GM15510 (cell line): ENCODE results near the gene ASPHD1.

Experiments
- POLR2A ChIP-seq: IDR thresholded peaks from 3 replicates; pipeline ENCODE4 v1.6.1; 2011; ENCODE audit warnings: borderline replicate concordance; ENCODE audit not compliant: insufficient read length; ENCODE audit errors: extremely low read depth

ASPHD1 gene

GRCh38 chr16:29871822-29872546 is 28.3 kb upstream of the ASPHD1 start:
- no peak for TF ChIP-seq POLR2A

DNA sequence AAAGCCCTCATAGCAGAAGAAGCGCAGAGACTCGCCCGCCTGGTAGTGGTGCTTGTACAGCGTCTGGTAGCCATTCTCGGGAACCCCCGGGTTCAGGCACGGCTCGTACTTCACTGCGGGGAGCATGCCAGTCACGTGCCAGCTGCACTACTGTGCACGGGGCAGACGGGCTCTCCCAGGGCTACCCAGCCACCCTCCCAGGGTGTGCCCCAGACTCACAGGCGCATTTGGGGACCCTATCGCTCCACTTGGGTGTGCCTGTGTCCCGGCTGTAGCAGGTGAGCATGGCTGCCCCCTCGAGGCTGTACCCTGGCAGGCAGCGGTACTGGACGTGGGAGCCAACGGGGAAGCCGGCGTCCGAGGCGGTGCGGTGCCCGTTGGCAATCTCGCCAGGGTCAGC is 27.0 kb upstream of the ASPHD1 start:
- TF ChIP-seq POLR2A: no peak

DNA sequence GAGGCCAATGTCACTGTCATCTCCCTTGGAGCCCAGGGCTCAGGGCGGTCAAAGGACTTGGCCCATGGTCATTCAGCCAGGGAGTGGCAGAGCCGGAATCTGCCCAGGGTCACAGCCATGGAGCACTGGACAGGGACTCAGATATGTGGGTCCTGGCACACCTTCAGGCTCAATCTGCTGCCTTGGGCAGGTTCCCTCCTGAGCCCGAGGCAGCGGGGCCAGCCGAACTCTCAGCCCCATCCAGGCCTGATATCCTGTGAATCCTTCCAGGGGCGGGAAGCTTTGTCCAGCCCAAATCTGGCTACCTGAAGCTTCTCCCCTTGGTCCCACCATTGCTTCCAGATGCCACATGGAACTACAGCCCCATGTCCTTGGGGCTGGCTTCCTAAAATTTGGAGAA is 25.1 kb upstream of the ASPHD1 start:
- no peak for TF ChIP-seq POLR2A

DNA sequence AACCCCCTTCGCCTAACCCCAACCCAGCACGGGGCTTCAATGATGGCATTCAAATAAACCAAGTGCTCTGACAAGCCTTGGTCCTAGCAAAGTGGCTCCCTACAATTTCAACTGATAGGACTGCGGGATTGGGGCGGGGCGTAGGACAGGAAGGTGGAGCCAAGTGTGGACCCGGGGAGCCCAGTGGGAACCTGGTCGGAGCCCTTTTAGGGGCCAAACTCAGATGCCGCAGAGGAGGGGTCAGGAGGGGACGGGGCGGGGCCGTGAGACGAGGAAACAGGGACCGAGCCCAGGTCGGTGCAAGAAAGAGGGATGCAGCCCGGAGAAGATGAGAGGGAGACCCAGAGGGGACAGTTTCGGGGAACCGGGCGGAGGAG is 24.1 kb upstream of the ASPHD1 start:
- TF ChIP-seq POLR2A: no peak

GRCh38 chr16:29876594-29877249 is 23.6 kb upstream of the ASPHD1 start:
- TF ChIP-seq POLR2A: no peak

GRCh38 chr16:29877266-29877961 is 22.9 kb upstream of the ASPHD1 start:
- no peak for TF ChIP-seq POLR2A

DNA sequence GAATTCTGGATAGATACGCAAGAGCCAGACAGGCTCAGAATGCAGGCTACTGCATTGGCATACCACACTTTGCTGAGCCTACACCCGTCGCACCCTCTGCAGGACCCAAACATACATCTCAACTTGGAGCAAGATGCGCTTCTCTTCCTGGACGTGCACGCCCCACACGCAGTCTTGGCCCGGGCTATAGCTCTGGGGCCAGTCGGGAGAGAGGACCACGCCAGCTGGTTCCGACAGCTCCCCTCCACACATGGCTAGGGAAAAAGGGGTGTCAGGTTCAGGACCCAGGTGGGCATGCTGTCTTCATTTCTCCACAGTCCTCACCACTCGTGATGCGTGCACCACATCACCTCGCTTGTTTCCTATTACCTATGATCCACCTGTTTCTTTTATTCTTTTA is 22.1 kb upstream of the ASPHD1 start:
- TF ChIP-seq POLR2A: no peak

GRCh38 chr16:29881050-29881449 is 19.2 kb upstream of the ASPHD1 start:
- TF ChIP-seq POLR2A: no peak

GRCh38 chr16:29883987-29884386 is 16.3 kb upstream of the ASPHD1 start:
- TF ChIP-seq POLR2A: no peak

DNA sequence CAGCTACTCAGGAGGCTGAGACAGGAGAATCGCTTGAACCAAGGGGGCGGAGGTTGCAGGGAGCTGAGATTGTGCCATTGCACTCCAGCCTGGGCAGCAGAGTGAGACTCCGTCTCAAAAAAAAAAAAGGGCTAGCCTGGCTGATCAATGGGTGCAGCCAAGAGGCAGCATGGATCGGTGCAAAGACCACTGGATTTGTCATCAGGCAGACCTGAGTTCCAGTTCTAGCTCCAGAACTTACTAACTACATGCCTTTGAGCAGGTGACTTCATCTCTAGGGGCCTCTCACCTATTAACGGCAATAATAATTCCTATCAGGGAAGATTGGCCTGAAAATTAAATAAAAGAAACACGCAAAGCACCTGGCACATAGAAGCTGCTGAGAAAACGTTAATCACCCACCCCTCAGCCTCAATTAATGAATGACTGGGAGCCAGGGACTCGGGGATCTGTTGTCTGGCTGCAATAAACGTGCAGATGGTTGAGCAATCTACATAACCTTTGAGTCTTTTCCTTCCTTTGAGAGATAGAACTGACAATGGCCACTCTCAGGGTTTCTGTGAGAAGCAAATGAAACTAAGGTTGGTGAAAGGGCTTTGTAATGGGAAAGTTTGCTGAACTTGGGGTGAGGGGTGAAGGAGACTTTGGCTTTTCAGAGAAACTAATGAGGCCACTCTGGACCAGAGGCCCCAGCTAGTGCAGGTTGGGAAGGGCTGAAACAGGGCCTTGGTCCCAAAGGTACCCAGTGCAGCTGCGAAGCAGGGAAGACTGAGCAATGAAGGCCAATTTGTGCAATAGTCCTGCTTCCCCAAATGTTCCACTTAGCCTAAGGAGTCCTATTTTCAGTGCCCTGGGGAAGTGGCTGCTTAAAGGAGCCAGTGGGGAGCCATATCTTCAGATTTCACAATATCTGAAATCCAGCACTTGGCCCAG is 8.5 kb upstream of the ASPHD1 start:
- TF ChIP-seq POLR2A: no peak

DNA sequence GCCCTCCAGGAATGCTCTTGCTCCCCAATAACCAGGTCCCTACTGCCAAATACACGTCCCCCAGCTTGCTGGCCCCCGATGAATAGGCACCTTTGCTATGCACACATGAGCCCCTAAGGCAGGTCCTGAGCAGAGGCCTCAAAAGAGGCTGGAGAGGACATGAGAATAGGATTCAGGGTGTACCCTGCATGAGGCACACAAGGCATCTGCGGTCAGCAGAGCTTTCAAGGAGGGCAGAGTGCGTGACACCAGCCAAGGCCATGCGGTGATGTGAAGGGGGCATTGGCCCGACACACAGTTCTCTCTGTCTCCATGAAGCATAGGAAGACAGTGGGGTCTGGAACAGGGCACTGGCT is 7.9 kb upstream of the ASPHD1 start:
- TF ChIP-seq POLR2A: no peak

DNA sequence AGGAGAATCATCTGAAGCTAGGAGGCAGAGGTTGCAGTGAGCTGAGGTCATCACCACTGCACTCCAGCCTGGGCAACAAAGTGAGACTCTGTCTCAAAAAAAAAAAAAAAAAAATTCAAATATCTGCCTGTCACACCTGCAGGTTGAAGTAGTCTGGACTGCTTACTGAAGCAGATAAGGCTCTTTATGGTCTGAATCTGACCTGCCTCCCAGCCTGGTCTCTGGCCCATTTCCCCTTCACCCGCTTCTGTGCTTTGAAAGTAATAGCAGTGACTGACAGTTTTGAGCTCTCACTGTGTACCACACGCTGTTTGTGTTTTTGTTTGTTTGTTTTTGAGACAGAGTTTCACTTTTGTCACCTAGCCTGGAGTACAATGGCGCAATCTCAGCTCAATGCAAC is 6.7 kb upstream of the ASPHD1 start:
- TF ChIP-seq POLR2A: no peak

DNA sequence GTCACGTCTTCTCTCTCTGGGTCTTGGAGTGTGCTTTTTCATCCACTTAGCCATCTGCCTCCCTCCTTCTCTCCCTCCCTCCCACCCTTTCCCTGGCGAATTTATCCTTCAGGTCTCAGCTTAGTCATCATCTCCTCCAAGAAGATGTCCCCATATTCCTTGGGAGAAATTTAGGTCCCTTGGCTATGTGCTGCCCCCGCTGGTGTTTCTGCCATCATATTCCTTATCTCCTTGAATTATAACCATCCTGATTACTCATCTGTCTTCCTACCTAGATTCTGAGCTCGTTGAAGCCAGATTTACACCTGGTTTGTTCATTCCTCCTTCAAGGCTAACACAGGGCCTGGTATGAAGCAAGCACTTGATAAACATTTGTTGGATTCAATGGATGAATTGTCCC is 5.9 kb upstream of the ASPHD1 start:
- TF ChIP-seq POLR2A: no peak

GRCh38 chr16:29896841-29897240 is 3.4 kb upstream of the ASPHD1 start:
- no peak for TF ChIP-seq POLR2A

DNA sequence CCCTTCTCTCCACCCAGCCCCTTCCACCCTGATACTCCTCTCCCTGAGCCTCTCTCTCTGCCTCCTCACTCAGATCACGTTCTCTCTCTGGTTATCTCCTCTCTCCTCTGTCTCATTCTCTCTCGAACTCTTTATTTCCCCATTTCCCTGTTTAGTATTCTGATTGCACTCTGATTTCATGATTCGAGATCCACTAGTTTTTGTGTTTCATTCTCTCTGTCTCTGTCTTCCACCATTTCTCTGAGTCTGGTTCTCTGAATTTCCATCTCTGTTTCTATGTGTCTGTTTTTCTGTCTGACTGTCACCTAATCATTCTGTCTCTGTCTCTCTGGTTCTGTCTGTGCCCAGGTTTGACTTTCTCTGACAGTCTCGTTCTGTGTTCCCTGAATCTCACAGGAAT is 3.0 kb upstream of the ASPHD1 start:
- TF ChIP-seq POLR2A: no peak
